ENCODE results near the gene TBC1D22A.

DNA sequence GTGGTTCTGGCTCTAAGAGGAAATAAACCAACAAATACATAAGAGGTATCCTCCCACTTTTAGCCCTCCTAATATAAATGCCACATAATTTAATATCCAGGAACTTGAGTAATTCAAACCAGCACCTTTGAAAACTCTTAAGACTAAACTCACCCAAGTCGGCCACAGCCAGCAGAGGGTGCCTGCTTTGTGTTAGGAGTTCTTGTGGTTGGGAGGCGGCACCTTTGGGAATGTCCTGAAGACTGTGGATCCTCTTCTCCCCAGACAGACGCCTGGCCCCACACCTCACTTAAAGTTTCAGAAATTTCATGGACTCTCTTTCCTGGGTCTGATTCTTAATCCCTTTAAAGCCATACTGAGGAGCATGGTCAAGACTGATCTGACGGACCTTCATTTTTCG is 169.0 kb downstream of the TBC1D22A start:
- TF ChIP-seq, protein P1, sequence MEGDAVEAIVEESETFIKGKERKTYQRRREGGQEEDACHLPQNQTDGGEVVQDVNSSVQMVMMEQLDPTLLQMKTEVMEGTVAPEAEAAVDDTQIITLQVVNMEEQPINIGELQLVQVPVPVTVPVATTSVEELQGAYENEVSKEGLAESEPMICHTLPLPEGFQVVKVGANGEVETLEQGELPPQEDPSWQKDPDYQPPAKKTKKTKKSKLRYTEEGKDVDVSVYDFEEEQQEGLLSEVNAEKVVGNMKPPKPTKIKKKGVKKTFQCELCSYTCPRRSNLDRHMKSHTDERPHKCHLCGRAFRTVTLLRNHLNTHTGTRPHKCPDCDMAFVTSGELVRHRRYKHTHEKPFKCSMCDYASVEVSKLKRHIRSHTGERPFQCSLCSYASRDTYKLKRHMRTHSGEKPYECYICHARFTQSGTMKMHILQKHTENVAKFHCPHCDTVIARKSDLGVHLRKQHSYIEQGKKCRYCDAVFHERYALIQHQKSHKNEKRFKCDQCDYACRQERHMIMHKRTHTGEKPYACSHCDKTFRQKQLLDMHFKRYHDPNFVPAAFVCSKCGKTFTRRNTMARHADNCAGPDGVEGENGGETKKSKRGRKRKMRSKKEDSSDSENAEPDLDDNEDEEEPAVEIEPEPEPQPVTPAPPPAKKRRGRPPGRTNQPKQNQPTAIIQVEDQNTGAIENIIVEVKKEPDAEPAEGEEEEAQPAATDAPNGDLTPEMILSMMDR (IDR thresholded peaks at IDR 0.05) = no peak
- TF ChIP-seq POLR2A (IDR thresholded peaks at IDR 0.05) = no peak
